Sigmoid colon (tissue), 4 donors: Measurements from ENCODE around the gene CHKA.
A peak's percentile ranks its signal among the peaks of the same experiment; 100 is the strongest.

Source experiments
- EP300 ChIP-seq, 4 donors: sonication (generic); formaldehyde crosslinking; IDR thresholded peaks; one replicate each; pipeline ENCODE4 v1.6.1; 2017; ENCODE audit warnings: antibody characterized with exemption in 4 of 4
- POLR2AphosphoS5 ChIP-seq, 4 donors: sonication (generic); formaldehyde crosslinking; IDR thresholded peaks; one replicate each; pipeline ENCODE4 v1.6.1; 2017; ENCODE audit warnings: antibody characterized with exemption in 4 of 4

- TF ChIP-seq POLR2AphosphoS5 (IDR thresholded peaks at IDR 0.05) (peak; percentile 61 to 80 (median 72)), EP300 (IDR thresholded peaks at IDR 0.05) (no peak)
Observed at GRCh38 chr11:68010090-68011041, 110.8 kb downstream of the CHKA start, which contains the start of gene ALDH3B1.
